NCI-H1694 (cell line): ENCODE data around the gene TBC1D10A.

Source experiments
- DNase-seq: peaks from one replicate; lab custom pipeline; 2025; lab: John Stamatoyannopoulos, UW

Gene TBC1D10A

GRCh38 chr22:30326706-30327362, at the start of gene TBC1D10A:
Gene TBC1D10A (minus strand): TSS chr22:30326941. CDS start chr22:30326881, 60 bp downstream.
- peak; percentile 59 for DNase-seq

GRCh38 chr22:30375312-30375849, 48.6 kb upstream of the TBC1D10A start:
- no peak for DNase-seq

- no peak for DNase-seq
These were observed 46.9 kb upstream of the TBC1D10A start for GRCh38 chr22:30373331-30374325.

GRCh38 chr22:30372915-30373314, 46.2 kb upstream of the TBC1D10A start:
- DNase-seq: no peak

GRCh38 chr22:30371981-30372380, 45.2 kb upstream of the TBC1D10A start:
- DNase-seq: no peak

- DNase-seq: no peak
These were observed 44.6 kb upstream of the TBC1D10A start for GRCh38 chr22:30371321-30371720.

- DNase-seq: no peak
These were observed 44.0 kb upstream of the TBC1D10A start for GRCh38 chr22:30370641-30371230.

- DNase-seq: no peak
These were observed 41.7 kb upstream of the TBC1D10A start for GRCh38 chr22:30368420-30368819.

GRCh38 chr22:30365891-30366290, 39.1 kb upstream of the TBC1D10A start:
- DNase-seq: no peak

GRCh38 chr22:30362651-30363281, 36.0 kb upstream of the TBC1D10A start:
- DNase-seq: no peak

GRCh38 chr22:30361916-30362650, 35.3 kb upstream of the TBC1D10A start:
- no peak for DNase-seq

GRCh38 chr22:30358541-30358940, 31.8 kb upstream of the TBC1D10A start:
- DNase-seq: no peak

- no peak for DNase-seq
These were observed 31.0 kb upstream of the TBC1D10A start for GRCh38 chr22:30357650-30358215.

- no peak for DNase-seq
These were observed 30.5 kb upstream of the TBC1D10A start for GRCh38 chr22:30357236-30357570.

- DNase-seq: peak; percentile 54
These were observed 29.9 kb upstream of the TBC1D10A start, which contains the start of the genes CCDC157 and SF3A1 for GRCh38 chr22:30356449-30357235. Gene CCDC157 (plus strand): TSS chr22:30357007. CDS start chr22:30366001, 8,994 bp downstream. Gene SF3A1 (minus strand): TSS chr22:30356894. CDS start chr22:30356792, 102 bp downstream.

GRCh38 chr22:30354644-30355043, 27.9 kb upstream of the TBC1D10A start:
- no peak for DNase-seq

- DNase-seq: no peak
These were observed 24.5 kb upstream of the TBC1D10A start for GRCh38 chr22:30351226-30351625.

- no peak for DNase-seq
These were observed 22.1 kb upstream of the TBC1D10A start for GRCh38 chr22:30348809-30349208.

GRCh38 chr22:30348404-30348803, 21.7 kb upstream of the TBC1D10A start:
- DNase-seq: no peak
